Fibroblast of gingiva (primary cell): ENCODE results near the gene SCGB3A1.

Experiments used
- DNase-seq: peaks from one replicate; pipeline ENCODE4 v3.0.0-alpha.2; 2011; ENCODE audit warnings: low read depth

SCGB3A1 gene

GRCh38 chr5:180591311-180591887, at the start of gene SCGB3A1:
SCGB3A1 (minus strand) TSS chr5:180591499; CDS start chr5:180591462, 37 bp downstream.
- no peak for DNase-seq

GRCh38 chr5:180640611-180640860, 49.2 kb upstream of the SCGB3A1 start:
- no peak for DNase-seq

GRCh38 chr5:180639741-180640610, 48.7 kb upstream of the SCGB3A1 start:
- DNase-seq = no peak

GRCh38 chr5:180639287-180639686, 48.0 kb upstream of the SCGB3A1 start:
- DNase-seq = no peak

GRCh38 chr5:180637962-180638680, 46.8 kb upstream of the SCGB3A1 start:
- no peak for DNase-seq

GRCh38 chr5:180636403-180637075, 45.2 kb upstream of the SCGB3A1 start:
- DNase-seq = no peak

- no peak for DNase-seq
These were observed 44.7 kb upstream of the SCGB3A1 start for GRCh38 chr5:180636016-180636402.

GRCh38 chr5:180633283-180634177, 42.2 kb upstream of the SCGB3A1 start:
- DNase-seq = no peak

- DNase-seq = no peak
These were observed 41.5 kb upstream of the SCGB3A1 start for GRCh38 chr5:180632768-180633167.

GRCh38 chr5:180631549-180632383, 40.5 kb upstream of the SCGB3A1 start:
- no peak for DNase-seq

GRCh38 chr5:180630426-180630825, 39.1 kb upstream of the SCGB3A1 start:
- no peak for DNase-seq

- no peak for DNase-seq
These were observed 38.6 kb upstream of the SCGB3A1 start for GRCh38 chr5:180629831-180630382.

GRCh38 chr5:180628827-180629750, 37.8 kb upstream of the SCGB3A1 start:
- DNase-seq = no peak

GRCh38 chr5:180628211-180628610, 36.9 kb upstream of the SCGB3A1 start:
- DNase-seq = no peak

- no peak for DNase-seq
These were observed 36.3 kb upstream of the SCGB3A1 start for GRCh38 chr5:180627386-180628120.

- no peak for DNase-seq
These were observed 35.5 kb upstream of the SCGB3A1 start for GRCh38 chr5:180626661-180627385.

GRCh38 chr5:180625791-180626660, 34.7 kb upstream of the SCGB3A1 start:
- no peak for DNase-seq
